ENCODE data around the gene TBX10.
"Not testable (repeated sequence)": the region's sequence is repeated elsewhere in the genome, so short reads cannot be mapped to it uniquely, and the experiment has no call there.

TBX10 gene

DNA sequence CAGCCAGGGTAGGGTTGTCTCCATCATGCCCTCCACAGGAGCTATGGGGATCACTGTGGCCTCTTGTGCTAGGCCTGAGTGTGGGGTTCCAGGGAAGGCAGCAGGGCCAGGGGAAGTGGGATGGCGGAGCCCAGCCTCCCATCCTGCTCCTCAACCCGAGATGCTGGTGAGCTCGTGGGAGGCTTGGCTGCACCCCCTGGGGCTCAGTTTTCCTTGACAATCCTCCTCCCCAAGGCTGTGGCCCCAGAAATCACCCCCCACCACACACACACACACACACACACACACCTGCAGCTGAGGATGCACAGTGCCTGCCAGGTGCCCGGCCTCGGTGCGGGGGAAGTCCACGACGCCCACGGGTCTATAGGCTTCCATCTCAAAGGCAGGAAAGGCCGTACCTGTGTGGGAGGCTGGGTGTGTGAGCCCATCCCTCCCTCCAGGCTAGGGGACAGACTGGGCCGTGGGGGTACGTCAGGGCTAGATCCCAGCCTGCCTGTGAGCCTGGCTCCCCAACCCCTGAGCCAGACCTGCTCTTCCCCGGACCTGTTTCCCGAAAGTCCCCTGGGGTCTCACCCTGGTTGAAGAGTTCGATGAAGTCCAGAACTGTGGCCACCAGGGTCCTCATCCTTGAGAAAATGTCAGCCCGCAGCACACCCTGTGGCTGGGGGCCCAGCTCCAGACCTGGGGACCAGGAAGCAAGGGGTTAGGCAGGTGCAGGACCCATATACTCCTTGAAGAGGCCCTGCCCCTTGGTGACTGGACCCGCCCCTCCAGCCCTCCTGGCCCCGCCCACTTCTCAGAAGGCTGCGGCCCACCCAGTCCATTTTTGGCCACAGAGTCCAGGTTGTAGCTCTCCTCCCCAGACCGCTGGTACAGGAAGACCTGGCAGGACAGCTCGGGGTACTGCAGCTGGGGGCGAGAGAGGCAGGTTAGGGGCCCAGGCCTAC, 5.2 kb upstream of the TBX10 start:
- Mint-ChIP-seq H3K36me3 (ENCODE audit: low read depth) (no peaks in the 10 kb centered on the region), H3K4me1 (ENCODE audit: low read depth) (peaks cover 23% of the 10 kb centered on the region), H3K27me3 (ENCODE audit: low read depth) (peaks cover 2% of the 10 kb centered on the region), H3K27ac (no peak overlapping the region), H3K4me3 (no peak overlapping the region), H3K9me3 (no peaks in the 10 kb centered on the region)
- no peak for DNase-seq (ENCODE audit: low spot score)

DNA sequence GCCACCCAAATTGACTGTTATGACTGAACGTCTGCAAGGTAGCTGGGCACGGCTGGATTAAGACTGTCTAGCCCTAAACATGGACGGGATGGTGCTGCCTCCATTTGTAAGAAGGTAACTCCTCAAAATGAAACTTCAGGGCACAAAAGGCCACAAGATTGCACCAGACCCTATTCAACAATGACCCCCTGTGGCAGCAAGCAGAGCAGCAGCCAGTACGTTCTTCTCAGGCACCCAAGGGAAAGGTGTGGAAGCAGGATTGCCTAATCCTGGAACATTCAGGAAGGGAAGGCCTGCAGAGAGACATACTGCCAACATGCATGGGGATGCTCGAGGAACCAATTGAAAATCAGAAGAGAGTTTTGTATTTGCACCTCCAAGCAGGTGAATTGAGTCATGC, 4.5 kb upstream of the TBX10 start:
- Mint-ChIP-seq H3K9me3 (no peaks in the 10 kb centered on the region), H3K27ac (no peak overlapping the region), H3K27me3 (ENCODE audit: low read depth) (peaks cover 2% of the 10 kb centered on the region), H3K4me1 (ENCODE audit: low read depth) (peaks cover 17% of the 10 kb centered on the region), H3K4me3 (no peak overlapping the region), H3K36me3 (ENCODE audit: low read depth) (no peaks in the 10 kb centered on the region)
- no peak for DNase-seq (ENCODE audit: low spot score)

DNA sequence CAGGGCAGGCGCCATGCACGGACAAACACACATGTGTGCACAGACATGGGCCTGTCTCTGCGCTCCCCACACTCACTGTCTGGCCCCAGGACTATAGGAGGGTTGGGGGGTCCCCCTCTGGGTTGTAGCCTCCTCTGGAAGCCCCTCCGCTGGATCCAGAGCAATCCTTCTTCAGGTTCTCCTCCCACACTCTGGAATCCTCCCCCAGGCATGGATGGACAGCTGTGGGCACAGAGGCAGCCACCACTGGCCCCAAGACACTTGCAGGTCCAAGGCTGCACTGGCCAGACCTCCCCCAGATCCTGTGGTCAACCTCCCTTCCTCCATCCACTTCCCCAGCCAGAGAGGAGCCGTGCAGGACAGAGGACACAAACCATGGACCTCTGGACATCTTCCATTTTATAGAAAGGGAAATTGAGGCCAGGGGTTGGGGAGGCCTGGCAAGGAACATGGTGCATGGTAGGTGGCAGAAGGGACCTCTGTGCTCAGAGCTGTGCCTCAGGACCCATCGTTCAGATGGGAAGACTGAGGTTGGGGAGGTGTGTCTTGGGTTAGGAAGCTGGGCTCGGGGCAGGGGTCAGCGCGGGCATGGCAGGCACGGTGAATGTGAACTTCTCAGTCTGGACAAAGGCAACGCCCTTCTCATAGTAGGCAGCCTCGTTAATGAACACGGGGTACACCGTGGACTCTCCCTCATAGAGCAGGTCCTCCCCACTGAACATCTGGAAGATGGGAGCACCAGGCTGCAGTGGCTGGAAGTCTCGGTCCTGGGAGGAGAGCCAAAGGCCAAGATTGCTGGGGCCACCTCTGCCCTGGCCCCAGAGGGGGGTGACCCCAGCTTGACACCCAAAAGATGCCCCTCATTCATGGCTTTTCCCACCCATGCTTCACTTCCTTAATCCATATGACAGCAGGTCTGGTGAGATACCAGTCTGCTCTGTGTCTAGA, 2.9 kb upstream of the TBX10 start:
- no peaks in the 10 kb centered on the region for H3K27me3 Mint-ChIP-seq (ENCODE audit: low read depth)
- peaks cover 12% of the 10 kb centered on the region for H3K4me1 Mint-ChIP-seq (ENCODE audit: low read depth)
- no peak overlapping the region for H3K27ac Mint-ChIP-seq
- DNase-seq (ENCODE audit: low spot score), result no peak
- H3K4me3 Mint-ChIP-seq, result no peak overlapping the region
- H3K9me3 Mint-ChIP-seq, result no peaks in the 10 kb centered on the region
- H3K36me3 Mint-ChIP-seq (ENCODE audit: low read depth), result no peaks in the 10 kb centered on the region

- no peaks in the 10 kb centered on the region for H3K27me3 Mint-ChIP-seq (ENCODE audit: low read depth)
- peaks cover 13% of the 10 kb centered on the region for H3K4me1 Mint-ChIP-seq (ENCODE audit: low read depth)
- H3K27ac Mint-ChIP-seq, result no peak overlapping the region
- no peak overlapping the region for H3K4me3 Mint-ChIP-seq
- no peaks in the 10 kb centered on the region for H3K9me3 Mint-ChIP-seq
- no peak for DNase-seq (ENCODE audit: low spot score)
- no peaks in the 10 kb centered on the region for H3K36me3 Mint-ChIP-seq (ENCODE audit: low read depth)
These were observed 2.0 kb upstream of the TBX10 start for GRCh38 chr11:67641338-67642172.

- DNase-seq (ENCODE audit: low spot score), result no peak
- Mint-ChIP-seq H3K27ac (no peak overlapping the region), H3K27me3 (ENCODE audit: low read depth) (no peaks in the 10 kb centered on the region), H3K36me3 (ENCODE audit: low read depth) (no peaks in the 10 kb centered on the region), H3K4me1 (ENCODE audit: low read depth) (peaks cover 7% of the 10 kb centered on the region), H3K9me3 (no peaks in the 10 kb centered on the region), H3K4me3 (no peak overlapping the region)
These were observed 1.3 kb upstream of the TBX10 start for GRCh38 chr11:67640758-67641337.

DNA sequence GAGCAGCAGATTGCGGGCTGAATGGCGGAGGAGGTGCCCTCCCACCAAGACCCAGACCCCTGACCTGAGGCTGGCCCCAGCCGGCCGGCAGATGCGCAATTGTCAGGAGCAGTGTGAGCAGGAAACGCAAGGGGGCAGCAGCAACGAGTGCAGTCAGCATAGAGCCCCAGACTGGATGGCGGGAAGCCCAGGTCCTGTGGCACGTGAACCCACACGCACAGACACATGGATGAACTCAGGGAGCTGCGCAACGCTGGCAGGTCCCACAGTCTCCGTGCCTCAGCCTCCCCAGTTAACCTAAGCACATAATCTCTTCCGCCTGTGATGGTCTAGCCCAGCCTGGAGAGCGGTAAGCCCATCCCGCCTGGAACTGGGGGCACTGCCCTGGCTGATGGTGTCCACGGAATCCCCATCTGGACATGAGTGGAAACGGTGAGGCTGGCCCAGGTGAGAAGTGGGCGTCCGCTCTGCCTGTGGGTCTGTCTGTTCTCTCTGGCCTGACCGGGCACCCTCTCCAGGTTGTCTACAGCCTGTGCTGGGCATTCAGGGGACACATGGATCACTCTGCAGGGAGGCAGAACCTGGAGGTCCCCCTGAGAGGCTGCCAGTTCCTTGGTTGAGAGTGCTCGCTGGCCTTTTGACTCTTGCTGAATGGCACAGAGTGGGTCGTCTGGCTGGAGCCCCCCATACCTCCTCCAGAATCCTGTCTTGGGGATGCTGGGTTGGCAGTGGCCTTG, 626 bp upstream of the TBX10 start:
- Mint-ChIP-seq H3K36me3 (ENCODE audit: low read depth) (no peaks in the 10 kb centered on the region), H3K4me1 (ENCODE audit: low read depth) (peaks cover 7% of the 10 kb centered on the region), H3K27me3 (ENCODE audit: low read depth) (no peaks in the 10 kb centered on the region), H3K27ac (no peak overlapping the region), H3K9me3 (no peaks in the 10 kb centered on the region), H3K4me3 (no peak overlapping the region)
- DNase-seq (ENCODE audit: low spot score), result no peak

GRCh38 chr11:67638535-67639437, 777 bp downstream of the TBX10 start:
- H3K9me3 Mint-ChIP-seq, result no peaks in the 10 kb centered on the region
- no peaks in the 10 kb centered on the region for H3K27me3 Mint-ChIP-seq (ENCODE audit: low read depth)
- no peaks in the 10 kb centered on the region for H3K36me3 Mint-ChIP-seq (ENCODE audit: low read depth)
- H3K4me3 Mint-ChIP-seq, result no peak overlapping the region
- DNase-seq (ENCODE audit: low spot score), result no peak
- H3K4me1 Mint-ChIP-seq (ENCODE audit: low read depth), result peaks cover 7% of the 10 kb centered on the region
- H3K27ac Mint-ChIP-seq, result no peak overlapping the region

DNA sequence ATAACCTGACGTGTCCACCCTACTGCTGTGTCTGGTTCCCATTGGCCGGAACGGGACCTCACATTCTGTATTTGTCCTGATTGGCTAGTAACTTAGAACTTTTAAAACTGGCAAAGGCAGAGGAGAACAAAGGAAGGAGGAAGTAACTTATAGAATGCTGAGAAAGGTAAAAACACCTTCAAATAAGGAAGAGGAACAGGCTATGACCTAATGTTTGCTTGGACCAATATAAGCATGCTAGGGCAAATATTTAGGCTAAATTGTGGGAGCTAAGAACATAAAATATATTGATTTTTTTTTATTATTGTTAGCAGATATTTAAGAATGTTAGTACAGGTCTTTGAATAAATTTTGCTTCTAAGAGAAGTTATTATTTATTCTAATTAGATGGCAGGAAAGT, 2.1 kb downstream of the TBX10 start:
- not testable (repeated sequence) for H3K4me3 Mint-ChIP-seq; H3K9me3 Mint-ChIP-seq; H3K27me3 Mint-ChIP-seq (ENCODE audit: low read depth); H3K27ac Mint-ChIP-seq; DNase-seq (ENCODE audit: low spot score); H3K36me3 Mint-ChIP-seq (ENCODE audit: low read depth); H3K4me1 Mint-ChIP-seq (ENCODE audit: low read depth)

GRCh38 chr11:67636962-67637361, 2.6 kb downstream of the TBX10 start:
- Mint-ChIP-seq H3K27me3 (ENCODE audit: low read depth) (no peaks in the 10 kb centered on the region), H3K27ac (no peak overlapping the region), H3K36me3 (ENCODE audit: low read depth) (no peaks in the 10 kb centered on the region), H3K9me3 (no peaks in the 10 kb centered on the region), H3K4me3 (no peak overlapping the region), H3K4me1 (ENCODE audit: low read depth) (peaks cover 7% of the 10 kb centered on the region)
- DNase-seq (ENCODE audit: low spot score), result no peak

DNA sequence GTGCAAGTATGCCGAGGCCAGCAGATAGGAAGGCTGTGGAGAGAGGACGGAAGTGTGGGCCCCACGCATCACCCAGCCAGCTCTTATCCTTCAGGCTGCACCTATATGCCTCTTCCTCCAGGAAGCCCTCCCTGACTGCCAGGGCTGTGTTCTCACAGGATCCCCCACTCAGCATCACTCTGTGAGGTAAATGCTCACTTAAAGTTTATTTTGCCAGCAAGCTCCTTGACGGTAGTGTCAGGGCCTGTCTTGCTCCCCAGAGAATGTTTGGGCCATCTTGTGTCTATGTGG, 4.4 kb downstream of the TBX10 start:
- Mint-ChIP-seq H3K4me3 (no peak overlapping the region), H3K27me3 (ENCODE audit: low read depth) (no peaks in the 10 kb centered on the region), H3K36me3 (ENCODE audit: low read depth) (no peaks in the 10 kb centered on the region), H3K27ac (no peak overlapping the region), H3K4me1 (ENCODE audit: low read depth) (peaks cover 13% of the 10 kb centered on the region), H3K9me3 (no peaks in the 10 kb centered on the region)
- DNase-seq (ENCODE audit: low spot score), result no peak

- no peaks in the 10 kb centered on the region for H3K36me3 Mint-ChIP-seq (ENCODE audit: low read depth)
- peaks cover 13% of the 10 kb centered on the region for H3K4me1 Mint-ChIP-seq (ENCODE audit: low read depth)
- no peak overlapping the region for H3K4me3 Mint-ChIP-seq
- H3K9me3 Mint-ChIP-seq, result no peaks in the 10 kb centered on the region
- H3K27me3 Mint-ChIP-seq (ENCODE audit: low read depth), result no peaks in the 10 kb centered on the region
- no peak for DNase-seq (ENCODE audit: low spot score)
- H3K27ac Mint-ChIP-seq, result no peak overlapping the region
These were observed 5.0 kb downstream of the TBX10 start for GRCh38 chr11:67634366-67635230.

All from T-helper 2 cell treated with Interferon-gamma antibody and Interleukin-4, amounts not matched to agents 5 μg/mL and 100 μg/mL, for 36 hours (primary cell).